Measurements from ENCODE around the gene GPSM1. TPM values are rescaled to one million over a fixed set of nuclear protein-coding genes. Genes with fewer than 3 reads are reported as not detected.

GPSM1 gene
- total RNA-seq, 1 donor from 2014 or later, result 35.4 TPM

- no peaks in the 10 kb centered on the region for H3K4me1 ChIP-seq
- peaks cover 0 to 51% of the 10 kb centered on the region in 2 donors for H3K36me3 ChIP-seq
- no peak for TF ChIP-seq POLR2A (IDR thresholded peaks at IDR 0.05)
- no peak for TF ChIP-seq POLR2AphosphoS5 (IDR thresholded peaks at IDR 0.05; ENCODE audit: insufficient read depth in 1 of 2, low read depth in 1 of 2)
- TF ChIP-seq CTCF (IDR thresholded peaks at IDR 0.05), result no peak
- H3K9me3 ChIP-seq, result no peaks in the 10 kb centered on the region
- H3K27me3 ChIP-seq, result no peaks in the 10 kb centered on the region
- intact Hi-C loops (cut with DNase I), result no loop called here
- no peak overlapping the region for H3K27ac ChIP-seq
- H3K4me3 ChIP-seq, result no peak overlapping the region
- no peak for DNase-seq (ENCODE audit: extremely low spot score in 2 of 2)
These were observed 52.6 kb downstream of the GPSM1 start for GRCh38 chr9:136379891-136380290.

- no peak for DNase-seq (ENCODE audit: extremely low spot score in 2 of 2)
- Histone ChIP-seq H3K4me3 (no peak overlapping the region), H3K27me3 (no peaks in the 10 kb centered on the region), H3K9me3 (no peaks in the 10 kb centered on the region), H3K27ac (no peak overlapping the region), H3K36me3 (peaks cover 0 to 54% of the 10 kb centered on the region in 2 donors), H3K4me1 (no peaks in the 10 kb centered on the region)
- TF ChIP-seq POLR2A (IDR thresholded peaks at IDR 0.05) (no peak), CTCF (IDR thresholded peaks at IDR 0.05) (no peak), POLR2AphosphoS5 (IDR thresholded peaks at IDR 0.05; ENCODE audit: insufficient read depth in 1 of 2, low read depth in 1 of 2) (no peak)
- intact Hi-C loops (cut with DNase I), result no loop called here
These were observed 53.0 kb downstream of the GPSM1 start for GRCh38 chr9:136380381-136380780.

GRCh38 chr9:136381311-136381710 lies 54.0 kb downstream of the GPSM1 start:
- DNase-seq (ENCODE audit: extremely low spot score in 2 of 2), result no peak
- Histone ChIP-seq H3K4me1 (no peaks in the 10 kb centered on the region), H3K9me3 (no peaks in the 10 kb centered on the region), H3K27me3 (no peaks in the 10 kb centered on the region), H3K27ac (no peak overlapping the region), H3K4me3 (no peak overlapping the region), H3K36me3 (peaks cover 0 to 54% of the 10 kb centered on the region in 2 donors)
- intact Hi-C loops (cut with DNase I), result no loop called here
- TF ChIP-seq POLR2A (IDR thresholded peaks at IDR 0.05) (no peak), CTCF (IDR thresholded peaks at IDR 0.05) (no peak), POLR2AphosphoS5 (IDR thresholded peaks at IDR 0.05; ENCODE audit: insufficient read depth in 1 of 2, low read depth in 1 of 2) (no peak)

GRCh38 chr9:136381966-136382513 lies 54.7 kb downstream of the GPSM1 start:
- H3K27me3 ChIP-seq, result no peaks in the 10 kb centered on the region
- intact Hi-C loops (cut with DNase I), result no loop called here
- H3K4me3 ChIP-seq, result no peak overlapping the region
- no peaks in the 10 kb centered on the region for H3K9me3 ChIP-seq
- H3K4me1 ChIP-seq, result no peaks in the 10 kb centered on the region
- H3K27ac ChIP-seq, result no peak overlapping the region
- no peak for DNase-seq (ENCODE audit: extremely low spot score in 2 of 2)
- TF ChIP-seq POLR2AphosphoS5 (IDR thresholded peaks at IDR 0.05; ENCODE audit: insufficient read depth in 1 of 2, low read depth in 1 of 2) (no peak), CTCF (IDR thresholded peaks at IDR 0.05) (no peak), POLR2A (IDR thresholded peaks at IDR 0.05) (no peak)
- H3K36me3 ChIP-seq, result peaks cover 0 to 58% of the 10 kb centered on the region in 2 donors

GRCh38 chr9:136383436-136383835 lies 56.1 kb downstream of the GPSM1 start:
- Histone ChIP-seq H3K36me3 (peaks cover 0 to 72% of the 10 kb centered on the region in 2 donors), H3K27ac (no peak overlapping the region), H3K27me3 (no peaks in the 10 kb centered on the region), H3K4me3 (no peak overlapping the region), H3K4me1 (no peaks in the 10 kb centered on the region), H3K9me3 (no peaks in the 10 kb centered on the region)
- no peak for TF ChIP-seq POLR2AphosphoS5 (IDR thresholded peaks at IDR 0.05; ENCODE audit: insufficient read depth in 1 of 2, low read depth in 1 of 2)
- no peak for TF ChIP-seq CTCF (IDR thresholded peaks at IDR 0.05)
- TF ChIP-seq POLR2A (IDR thresholded peaks at IDR 0.05), result no peak
- DNase-seq (ENCODE audit: extremely low spot score in 2 of 2), result no peak
- intact Hi-C loops (cut with DNase I), result no loop called here
